Measurements from ENCODE around the gene MC2R.
"Not testable (repeated sequence)": the region's sequence is repeated elsewhere in the genome, so short reads cannot be mapped to it uniquely, and the experiment has no call there.

Gene MC2R

GRCh38 chr18:13892098-13892497, 23.2 kb downstream of the MC2R start:
- DNase-seq: no peak

GRCh38 chr18:13890761-13891361, 24.5 kb downstream of the MC2R start:
- no peak for DNase-seq

- DNase-seq: no peak
These were observed 25.7 kb downstream of the MC2R start for GRCh38 chr18:13889671-13890070.

GRCh38 chr18:13888191-13888716, 27.1 kb downstream of the MC2R start:
- no peak for DNase-seq

- DNase-seq: no peak
These were observed 30.3 kb downstream of the MC2R start for GRCh38 chr18:13885009-13885408.

GRCh38 chr18:13879937-13880336, 35.4 kb downstream of the MC2R start:
- DNase-seq: no peak

- DNase-seq: no peak
These were observed 35.8 kb downstream of the MC2R start for GRCh38 chr18:13879492-13879891.

- no peak for DNase-seq
These were observed 36.5 kb downstream of the MC2R start for GRCh38 chr18:13878857-13879256.

- no peak for DNase-seq
These were observed 38.2 kb downstream of the MC2R start for GRCh38 chr18:13877157-13877556.

GRCh38 chr18:13874558-13874957, 40.8 kb downstream of the MC2R start:
- DNase-seq: no peak

- DNase-seq: no peak
These were observed 42.4 kb downstream of the MC2R start for GRCh38 chr18:13872932-13873331.

- DNase-seq: no peak
These were observed 43.0 kb downstream of the MC2R start for GRCh38 chr18:13872373-13872772.

GRCh38 chr18:13871701-13872100, 43.6 kb downstream of the MC2R start:
- no peak for DNase-seq

- DNase-seq: peak; percentile 80
These were observed 46.6 kb downstream of the MC2R start for GRCh38 chr18:13868501-13869271.

GRCh38 chr18:13862898-13863297, 52.4 kb downstream of the MC2R start:
- not testable (repeated sequence) for DNase-seq

GRCh38 chr18:13849791-13850190, 65.5 kb downstream of the MC2R start:
- DNase-seq: no peak

GRCh38 chr18:13836559-13836958, 78.8 kb downstream of the MC2R start:
- DNase-seq: no peak

- peak; percentile 61 for DNase-seq
These were observed 80.1 kb downstream of the MC2R start for GRCh38 chr18:13835202-13835601.

- DNase-seq: peak; percentile 49
These were observed 80.8 kb downstream of the MC2R start for GRCh38 chr18:13834496-13835015.
